ENCODE data around the gene SCAMP5.

- TF ChIP-seq, protein P1, sequence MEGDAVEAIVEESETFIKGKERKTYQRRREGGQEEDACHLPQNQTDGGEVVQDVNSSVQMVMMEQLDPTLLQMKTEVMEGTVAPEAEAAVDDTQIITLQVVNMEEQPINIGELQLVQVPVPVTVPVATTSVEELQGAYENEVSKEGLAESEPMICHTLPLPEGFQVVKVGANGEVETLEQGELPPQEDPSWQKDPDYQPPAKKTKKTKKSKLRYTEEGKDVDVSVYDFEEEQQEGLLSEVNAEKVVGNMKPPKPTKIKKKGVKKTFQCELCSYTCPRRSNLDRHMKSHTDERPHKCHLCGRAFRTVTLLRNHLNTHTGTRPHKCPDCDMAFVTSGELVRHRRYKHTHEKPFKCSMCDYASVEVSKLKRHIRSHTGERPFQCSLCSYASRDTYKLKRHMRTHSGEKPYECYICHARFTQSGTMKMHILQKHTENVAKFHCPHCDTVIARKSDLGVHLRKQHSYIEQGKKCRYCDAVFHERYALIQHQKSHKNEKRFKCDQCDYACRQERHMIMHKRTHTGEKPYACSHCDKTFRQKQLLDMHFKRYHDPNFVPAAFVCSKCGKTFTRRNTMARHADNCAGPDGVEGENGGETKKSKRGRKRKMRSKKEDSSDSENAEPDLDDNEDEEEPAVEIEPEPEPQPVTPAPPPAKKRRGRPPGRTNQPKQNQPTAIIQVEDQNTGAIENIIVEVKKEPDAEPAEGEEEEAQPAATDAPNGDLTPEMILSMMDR (conservative IDR thresholded peaks at IDR 0.05; ENCODE audit: low read depth, low read length), result no peak
- TF ChIP-seq RCOR1 (IDR thresholded peaks at IDR 0.05; ENCODE audit: insufficient replicate concordance, low read length) (no peak), POLR2A (IDR thresholded peaks at IDR 0.05; ENCODE audit: low read depth, low read length) (no peak), RAD21 (IDR thresholded peaks at IDR 0.05; ENCODE audit: low read length) (no peak), MAZ (IDR thresholded peaks at IDR 0.05; ENCODE audit: borderline replicate concordance, low read depth, low read length) (no peak), USF2 (IDR thresholded peaks at IDR 0.05; ENCODE audit: low read depth, low read length) (no peak), MXI1 (IDR thresholded peaks at IDR 0.05; ENCODE audit: borderline replicate concordance, low read depth, low read length) (no peak), ELK1 (IDR thresholded peaks at IDR 0.05; ENCODE audit: borderline replicate concordance, low read depth, low read length) (no peak), SMC3 (IDR thresholded peaks at IDR 0.05; ENCODE audit: low read depth, low read length) (no peak), CEBPB (IDR thresholded peaks at IDR 0.05; ENCODE audit: low read depth, low read length) (no peak), CHD1 (IDR thresholded peaks at IDR 0.05; ENCODE audit: low read depth, low read length) (no peak), MAFK (IDR thresholded peaks at IDR 0.05; ENCODE audit: low read depth, low read length) (no peak)
These were observed 21.1 kb downstream of the SCAMP5 start for GRCh38 chr15:75016431-75016830.
